Suprapubic skin (tissue), 4 donors: ENCODE measurements around the gene SMOC2. TPM values are rescaled to one million over a fixed set of nuclear protein-coding genes. Genes with fewer than 3 reads are reported as not detected.

Experiments used
- DNase-seq, 2 donors: peaks; one replicate each; pipeline ENCODE4 v3.0.0-alpha.2; 2019; ENCODE audit warnings: low spot score in 2 of 2
- H3K27ac ChIP-seq: fragments of 200-600 bp; sonication (generic); one replicate; pipeline ENCODE4 v1.5.1; 2019
- H3K27me3 ChIP-seq: fragments of 200-600 bp; sonication (generic); one replicate; pipeline ENCODE4 v1.5.1; 2019
- H3K36me3 ChIP-seq: fragments of 200-600 bp; sonication (generic); one replicate; pipeline ENCODE4 v1.5.1; 2019
- H3K4me1 ChIP-seq: fragments of 200-600 bp; sonication (generic); one replicate; pipeline ENCODE4 v1.5.1; 2019
- H3K4me3 ChIP-seq: fragments of 200-600 bp; sonication (generic); one replicate; pipeline ENCODE4 v1.5.1; 2019; ENCODE audit warnings: mild to moderate bottlenecking
- H3K9me3 ChIP-seq: fragments of 200-600 bp; sonication (generic); one replicate; pipeline ENCODE4 v1.5.1; 2019
- CTCF ChIP-seq, 2 donors: fragments of 200-600 bp in 1 of 2; fragments of 450-650 bp in 1 of 2; sonication (generic) in 1 of 2; IDR thresholded peaks; one replicate each; pipeline ENCODE4 v1.5.1; 2016 to 2019; ENCODE audit warnings: antibody characterized with exemption in 2 of 2, mild to moderate bottlenecking in 1 of 2, moderate library complexity in 1 of 2
- EP300 ChIP-seq: sonication (generic); formaldehyde crosslinking; IDR thresholded peaks from one replicate; pipeline ENCODE4 v1.6.1; 2017; ENCODE audit warnings: antibody characterized with exemption
- POLR2A ChIP-seq, 2 donors: fragments of 450-650 bp; IDR thresholded peaks; one replicate each; pipeline ENCODE4 v1.6.1; 2017; ENCODE audit warnings: antibody characterized with exemption in 2 of 2, mild to moderate bottlenecking in 2 of 2, moderate library complexity in 2 of 2
- POLR2AphosphoS5 ChIP-seq, 3 donors: sonication (generic); formaldehyde crosslinking; IDR thresholded peaks; one replicate each; pipeline ENCODE4 v1.6.1; 2017; ENCODE audit warnings: antibody characterized with exemption in 3 of 3
- WGBS: methylation state at CpG from one replicate; pipeline ENCODE4 v1.1.5; 2018; 5-methylcytosine and 5-hydroxymethylcytosine counted together
- total RNA-seq, 4 donors: library from RNA; depleted of rRNA; stranded (reverse); fragments of >200 nt; gene quantifications; one replicate each; pipeline ENCODE4 v1.1.0, GENCODE V29; 2016

Gene SMOC2
- total RNA-seq, 4 donors from 2014 or later: 16.2 to 22.9 (median 18.8) TPM

DNA sequence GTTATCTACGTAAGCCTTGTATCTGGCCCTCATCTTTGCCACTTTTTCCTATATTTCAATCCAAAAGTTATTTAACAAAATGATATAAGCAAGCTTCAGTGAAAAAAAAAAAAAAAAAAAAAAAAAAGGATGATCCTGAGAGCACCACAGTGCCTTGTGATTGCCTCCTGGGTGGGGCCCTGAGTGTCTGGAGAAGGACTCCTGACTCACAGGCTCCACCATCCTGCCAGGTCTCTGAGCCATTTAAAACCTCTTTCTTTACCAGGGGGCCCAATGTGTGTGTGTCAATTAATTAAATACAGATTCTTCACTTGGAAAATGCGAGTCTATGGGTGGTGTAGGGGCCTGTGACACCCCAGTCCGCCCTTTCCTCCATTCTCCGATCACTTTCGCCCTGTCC, 105.2 kb downstream of the SMOC2 start:
- H3K27ac ChIP-seq: peak overlapping the region; percentile 86

DNA sequence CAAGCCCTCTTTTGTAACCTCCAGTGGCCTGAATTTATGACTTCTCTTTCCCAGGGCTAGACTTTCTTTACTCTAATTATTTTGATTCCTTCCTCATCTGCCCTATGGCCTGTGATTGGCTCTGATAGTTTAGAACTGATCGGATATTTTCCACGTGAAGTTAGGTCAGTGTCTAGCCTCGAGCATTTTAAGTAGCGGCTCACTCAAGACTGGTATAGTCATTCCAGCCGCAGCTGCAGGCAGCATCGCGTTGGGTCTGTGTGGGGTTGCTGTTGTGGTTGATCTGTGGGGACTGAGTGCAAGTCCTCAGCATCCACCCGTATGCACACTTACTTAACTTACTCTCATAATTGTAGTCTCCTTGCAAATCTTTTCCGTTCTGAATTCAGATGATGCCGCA, 105.7 kb downstream of the SMOC2 start:
- H3K27ac ChIP-seq: peak overlapping the region; percentile 78
- WGBS: 87% methylated on average over 10 of the region's 10 CpGs
- H3K4me3 ChIP-seq: no peak overlapping the region
- no peak for DNase-seq
- no peaks in the 10 kb centered on the region for H3K36me3 ChIP-seq
- TF ChIP-seq CTCF (IDR thresholded peaks at IDR 0.05): no peak
- TF ChIP-seq POLR2AphosphoS5 (IDR thresholded peaks at IDR 0.05): no peak
- no peak for TF ChIP-seq EP300
- TF ChIP-seq POLR2A (IDR thresholded peaks at IDR 0.05): no peak
- no peaks in the 10 kb centered on the region for H3K9me3 ChIP-seq
- no peaks in the 10 kb centered on the region for H3K27me3 ChIP-seq
- H3K4me1 ChIP-seq: peaks cover 1% of the 10 kb centered on the region

More for the DNA sequence above, 105.2 kb downstream of the SMOC2 start:
- no peaks in the 10 kb centered on the region for H3K36me3 ChIP-seq
- H3K27me3 ChIP-seq: no peaks in the 10 kb centered on the region
- H3K4me1 ChIP-seq: peaks cover 6% of the 10 kb centered on the region
- H3K4me3 ChIP-seq: no peak overlapping the region
- peak in 1 of 2 donors; percentile 80 for DNase-seq
- H3K9me3 ChIP-seq: no peaks in the 10 kb centered on the region
- TF ChIP-seq POLR2A (IDR thresholded peaks at IDR 0.05) (no peak), POLR2AphosphoS5 (IDR thresholded peaks at IDR 0.05) (no peak), EP300 (no peak), CTCF (IDR thresholded peaks at IDR 0.05) (no peak)
- WGBS: 80% methylated on average over 5 of the region's 5 CpGs

GRCh38 chr6:168550326-168550725, 109.3 kb downstream of the SMOC2 start:
- no peak for DNase-seq
- no peaks in the 10 kb centered on the region for H3K4me1 ChIP-seq
- H3K4me3 ChIP-seq: no peak overlapping the region
- H3K27ac ChIP-seq: no peak overlapping the region
- H3K36me3 ChIP-seq: no peaks in the 10 kb centered on the region
- 83% methylated on average over 8 of the region's 8 CpGs for WGBS
- H3K27me3 ChIP-seq: no peaks in the 10 kb centered on the region
- TF ChIP-seq POLR2AphosphoS5 (IDR thresholded peaks at IDR 0.05) (no peak), CTCF (IDR thresholded peaks at IDR 0.05) (no peak), POLR2A (IDR thresholded peaks at IDR 0.05) (no peak), EP300 (no peak)
- H3K9me3 ChIP-seq: no peaks in the 10 kb centered on the region

DNA sequence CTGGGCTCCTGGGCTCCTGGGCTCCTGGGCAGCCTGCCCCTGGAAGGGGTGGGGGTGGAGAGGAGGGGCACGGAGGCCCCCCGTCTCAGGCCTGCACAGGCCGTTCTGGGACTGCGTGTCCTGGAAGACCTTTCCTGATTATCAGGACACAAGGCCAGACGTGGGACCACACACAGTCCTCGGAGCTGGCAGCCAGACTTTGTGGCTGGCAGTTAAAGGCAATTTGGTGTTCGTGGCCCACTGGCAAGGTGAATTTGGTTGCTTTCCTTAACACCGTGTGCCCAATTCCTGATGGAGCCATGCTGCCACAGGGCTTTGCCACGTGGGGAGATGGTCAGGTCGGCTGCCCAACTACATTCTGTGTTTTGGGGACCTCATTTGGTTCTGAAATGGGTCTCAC, 113.5 kb downstream of the SMOC2 start:
- Histone ChIP-seq H3K9me3 (no peaks in the 10 kb centered on the region), H3K4me3 (no peak overlapping the region), H3K27me3 (no peaks in the 10 kb centered on the region), H3K4me1 (no peaks in the 10 kb centered on the region), H3K27ac (no peak overlapping the region), H3K36me3 (no peaks in the 10 kb centered on the region)
- TF ChIP-seq POLR2AphosphoS5 (IDR thresholded peaks at IDR 0.05): no peak
- no peak for TF ChIP-seq CTCF (IDR thresholded peaks at IDR 0.05)
- TF ChIP-seq POLR2A (IDR thresholded peaks at IDR 0.05): no peak
- TF ChIP-seq EP300: no peak
- no peak for DNase-seq
- 71% methylated on average over 10 of the region's 10 CpGs for WGBS

DNA sequence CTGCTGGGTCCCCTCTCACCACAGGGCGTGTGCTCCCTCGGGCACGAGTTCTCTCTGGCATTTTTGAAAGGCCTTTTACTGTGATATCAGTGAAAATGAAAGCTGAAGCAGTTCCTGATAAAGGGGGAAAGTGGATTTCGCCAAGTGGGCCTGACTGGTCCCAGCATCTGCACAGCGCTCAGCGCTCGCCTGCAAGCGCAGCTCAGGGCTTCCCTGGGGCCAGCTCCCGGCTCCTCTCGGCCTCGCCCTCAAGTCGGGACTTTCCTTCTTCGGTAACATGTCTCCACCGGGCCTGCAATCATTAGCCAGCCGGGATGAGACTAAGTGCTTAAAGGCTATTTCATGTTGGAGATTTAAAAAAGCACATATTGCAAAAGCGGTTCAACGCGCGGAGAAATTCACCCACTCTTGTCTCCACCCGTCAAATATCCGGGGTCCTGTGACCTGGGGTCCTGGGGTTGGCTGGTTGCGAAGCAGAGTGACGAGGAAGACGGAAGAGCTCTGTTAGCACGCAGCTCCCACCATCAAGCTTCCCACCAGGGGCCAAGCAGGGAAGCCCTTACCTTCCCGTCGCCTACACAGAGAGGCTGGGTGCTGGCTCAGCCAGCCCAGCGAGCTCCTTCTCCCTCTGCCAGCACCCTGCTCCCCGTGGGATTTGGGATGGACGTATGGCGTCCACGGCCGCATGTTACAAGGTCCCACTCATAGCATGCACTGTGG, 114.1 kb downstream of the SMOC2 start:
- no peaks in the 10 kb centered on the region for H3K9me3 ChIP-seq
- no peak for TF ChIP-seq POLR2AphosphoS5 (IDR thresholded peaks at IDR 0.05)
- TF ChIP-seq POLR2A (IDR thresholded peaks at IDR 0.05): no peak
- no peak for TF ChIP-seq EP300
- no peak for TF ChIP-seq CTCF (IDR thresholded peaks at IDR 0.05)
- no peaks in the 10 kb centered on the region for H3K36me3 ChIP-seq
- no peak for DNase-seq
- H3K4me1 ChIP-seq: no peaks in the 10 kb centered on the region
- WGBS: 92% methylated on average over 32 of the region's 33 CpGs
- no peak overlapping the region for H3K27ac ChIP-seq
- no peaks in the 10 kb centered on the region for H3K27me3 ChIP-seq
- no peak overlapping the region for H3K4me3 ChIP-seq
